ENCODE results near the gene ADNP2.
A peak's percentile ranks its signal among the peaks of the same experiment; 100 is the strongest.

The ADNP2 gene

GRCh38 chr18:80129672-80130367, 20.8 kb downstream of the ADNP2 start:
- H3K27me3 ChIP-seq (ENCODE audit: insufficient read depth, low read length) = no peaks in the 10 kb centered on the region

DNA sequence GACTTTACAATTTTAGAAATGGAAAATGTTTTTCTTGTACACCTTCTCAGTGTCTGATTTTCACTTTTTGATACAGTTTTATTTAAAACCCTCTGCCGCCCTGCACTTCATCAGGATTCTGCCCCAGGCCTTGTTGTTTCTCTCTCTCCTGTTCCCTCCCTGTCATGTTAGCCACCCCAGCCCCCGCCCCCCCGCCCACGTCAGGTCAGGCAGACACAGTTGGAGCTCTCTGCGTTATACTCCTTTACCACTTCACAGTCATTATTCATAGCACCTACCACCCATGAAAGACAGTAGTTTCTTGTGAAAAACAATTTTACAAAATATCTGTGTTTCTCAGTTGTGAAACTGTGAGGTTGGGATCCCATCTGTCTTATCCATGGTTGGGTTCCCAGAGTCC, 21.5 kb downstream of the ADNP2 start:
- H3K4me1 ChIP-seq (ENCODE audit: insufficient read depth, low read length) = peaks cover 11% of the 10 kb centered on the region
- no peak overlapping the region for H3K27ac ChIP-seq (ENCODE audit: low read length)
- 0 out of 2 replicates have a peak overlapping the region, but pooled peaks have one; percentile 35 for H3K9ac ChIP-seq (ENCODE audit: low read depth, low read length)
- no peak overlapping the region for H3K4me3 ChIP-seq (ENCODE audit: low read length)
- peaks cover 60% of the 10 kb centered on the region for H3K36me3 ChIP-seq (ENCODE audit: insufficient read depth, low read depth, low read length)
- H3K27me3 ChIP-seq (ENCODE audit: insufficient read depth, low read length) = no peaks in the 10 kb centered on the region
- no peaks in the 10 kb centered on the region for H3K9me3 ChIP-seq (ENCODE audit: insufficient read depth, low read depth, low read length)

More at GRCh38 chr18:80129672-80130367, 20.8 kb downstream of the ADNP2 start:
- no peak overlapping the region for H3K27ac ChIP-seq (ENCODE audit: low read length)
- peaks cover 11% of the 10 kb centered on the region for H3K4me1 ChIP-seq (ENCODE audit: insufficient read depth, low read length)
- H3K9ac ChIP-seq (ENCODE audit: low read depth, low read length) = 0 out of 2 replicates have a peak overlapping the region, but pooled peaks have one; percentile 35
- H3K4me3 ChIP-seq (ENCODE audit: low read length) = 0 out of 2 replicates have a peak overlapping the region, but pooled peaks have one; percentile 19
- peaks cover 53% of the 10 kb centered on the region for H3K36me3 ChIP-seq (ENCODE audit: insufficient read depth, low read depth, low read length)
- no peaks in the 10 kb centered on the region for H3K9me3 ChIP-seq (ENCODE audit: insufficient read depth, low read depth, low read length)

DNA sequence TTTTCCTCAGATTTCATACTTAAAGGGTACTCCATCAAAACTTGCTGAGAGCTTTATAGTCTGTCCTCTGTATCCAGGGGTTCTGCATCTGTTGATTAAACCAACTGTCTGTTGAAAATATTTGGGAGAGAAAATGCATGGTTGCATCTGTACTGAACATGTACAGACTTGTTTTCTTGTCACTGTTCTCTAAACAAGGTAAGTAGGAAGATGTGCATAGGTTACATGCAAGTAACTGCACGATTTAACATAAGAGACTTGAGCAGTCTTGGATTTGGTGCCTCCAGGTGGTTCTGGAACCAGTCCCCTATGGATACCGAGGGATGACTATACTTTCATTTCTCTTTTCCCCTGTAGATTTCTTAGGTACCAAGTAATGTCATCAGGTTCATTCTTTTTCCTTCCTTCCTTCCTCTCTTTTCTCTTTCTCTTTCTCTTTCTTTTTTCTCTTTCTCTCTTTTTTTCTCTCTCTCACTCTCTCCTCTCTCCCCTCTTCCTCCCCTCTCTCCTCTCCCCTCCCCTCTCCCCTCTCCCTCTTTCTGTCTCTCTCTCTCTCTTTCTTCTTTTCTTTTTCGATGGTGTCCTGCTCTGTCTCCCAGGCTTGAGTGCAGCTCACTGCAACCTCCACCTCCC, 23.2 kb downstream of the ADNP2 start:
- Histone ChIP-seq H3K36me3 (ENCODE audit: insufficient read depth, low read depth, low read length) (peaks cover 67% of the 10 kb centered on the region), H3K4me3 (ENCODE audit: low read length) (no peak overlapping the region), H3K27me3 (ENCODE audit: insufficient read depth, low read length) (no peaks in the 10 kb centered on the region), H3K9ac (ENCODE audit: low read depth, low read length) (no peak overlapping the region), H3K4me1 (ENCODE audit: insufficient read depth, low read length) (peaks cover 11% of the 10 kb centered on the region), H3K27ac (ENCODE audit: low read length) (peak overlapping the region; percentile 26), H3K9me3 (ENCODE audit: insufficient read depth, low read depth, low read length) (no peaks in the 10 kb centered on the region)

- Histone ChIP-seq H3K27me3 (ENCODE audit: insufficient read depth, low read length) (no peaks in the 10 kb centered on the region), H3K4me1 (ENCODE audit: insufficient read depth, low read length) (peaks cover 11% of the 10 kb centered on the region), H3K9ac (ENCODE audit: low read depth, low read length) (no peak overlapping the region), H3K27ac (ENCODE audit: low read length) (no peak overlapping the region), H3K36me3 (ENCODE audit: insufficient read depth, low read depth, low read length) (peaks cover 73% of the 10 kb centered on the region), H3K4me3 (ENCODE audit: low read length) (no peak overlapping the region), H3K9me3 (ENCODE audit: insufficient read depth, low read depth, low read length) (no peaks in the 10 kb centered on the region)
Measured at GRCh38 chr18:80133124-80133523, 24.1 kb downstream of the ADNP2 start.

DNA sequence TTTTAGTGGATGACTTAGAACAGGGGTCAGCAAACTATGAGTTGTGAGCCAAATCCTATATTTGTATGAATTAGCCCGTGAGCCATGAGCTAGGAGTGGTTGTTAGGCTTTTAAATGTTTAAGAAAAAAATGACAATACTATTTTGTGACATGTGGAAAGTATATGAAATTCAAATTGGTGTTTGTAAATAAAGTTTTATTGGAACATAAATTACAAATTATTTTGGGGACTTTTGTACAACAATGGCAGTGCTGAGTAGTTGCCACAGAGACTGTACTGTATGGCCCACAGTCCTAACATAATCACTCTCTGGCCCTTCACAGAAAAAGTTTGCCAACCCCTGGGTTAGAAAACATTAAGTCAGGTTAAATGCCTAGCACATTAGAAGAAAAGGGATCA, 26.1 kb downstream of the ADNP2 start:
- Histone ChIP-seq H3K9ac (ENCODE audit: low read depth, low read length) (no peak overlapping the region), H3K4me3 (ENCODE audit: low read length) (no peak overlapping the region)

DNA sequence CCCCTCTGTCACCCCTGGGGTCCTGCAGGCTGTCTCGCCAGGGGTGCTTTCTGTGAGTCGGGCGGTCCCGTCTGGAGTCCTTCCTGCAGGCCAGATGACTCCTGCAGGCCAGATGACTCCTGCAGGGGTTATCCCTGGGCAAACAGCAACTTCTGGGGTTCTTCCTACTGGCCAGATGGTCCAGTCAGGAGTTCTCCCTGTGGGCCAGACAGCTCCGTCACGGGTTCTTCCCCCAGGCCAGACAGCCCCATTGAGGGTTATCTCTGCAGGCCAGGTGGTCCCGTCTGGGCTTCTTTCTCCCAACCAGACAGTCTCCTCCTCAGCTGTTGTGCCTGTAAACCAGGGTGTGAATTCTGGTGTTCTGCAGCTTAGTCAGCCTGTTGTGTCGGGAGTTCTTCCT, 27.6 kb downstream of the ADNP2 start:
- H3K36me3 ChIP-seq (ENCODE audit: insufficient read depth, low read depth, low read length) = peaks cover 91% of the 10 kb centered on the region

More for the DNA sequence above, 26.1 kb downstream of the ADNP2 start:
- Histone ChIP-seq H3K9me3 (ENCODE audit: insufficient read depth, low read depth, low read length) (no peaks in the 10 kb centered on the region), H3K27me3 (ENCODE audit: insufficient read depth, low read length) (no peaks in the 10 kb centered on the region), H3K4me1 (ENCODE audit: insufficient read depth, low read length) (peaks cover 3% of the 10 kb centered on the region), H3K36me3 (ENCODE audit: insufficient read depth, low read depth, low read length) (peaks cover 90% of the 10 kb centered on the region), H3K27ac (ENCODE audit: low read length) (no peak overlapping the region)

DNA sequence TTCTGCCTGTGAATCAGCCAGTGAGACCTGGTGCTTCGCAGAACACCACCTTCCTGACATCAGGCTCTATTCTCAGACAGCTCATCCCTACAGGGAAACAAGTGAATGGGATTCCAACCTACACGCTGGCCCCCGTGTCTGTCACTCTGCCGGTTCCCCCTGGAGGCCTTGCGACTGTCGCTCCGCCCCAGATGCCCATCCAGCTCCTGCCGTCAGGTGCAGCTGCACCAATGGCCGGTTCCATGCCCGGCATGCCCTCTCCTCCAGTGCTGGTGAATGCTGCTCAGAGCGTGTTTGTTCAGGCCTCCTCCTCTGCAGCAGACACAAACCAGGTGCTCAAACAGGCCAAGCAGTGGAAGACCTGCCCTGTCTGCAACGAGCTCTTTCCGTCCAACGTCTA, 28.1 kb downstream of the ADNP2 start:
- Histone ChIP-seq H3K4me1 (ENCODE audit: insufficient read depth, low read length) (no peaks in the 10 kb centered on the region; the same call in 1 of the 2 replicates), H3K4me3 (ENCODE audit: low read length) (no peak overlapping the region), H3K36me3 (ENCODE audit: insufficient read depth, low read depth, low read length) (peaks cover 86% of the 10 kb centered on the region), H3K27me3 (ENCODE audit: insufficient read depth, low read length) (no peaks in the 10 kb centered on the region), H3K9me3 (ENCODE audit: insufficient read depth, low read depth, low read length) (no peaks in the 10 kb centered on the region), H3K27ac (ENCODE audit: low read length) (no peak overlapping the region), H3K9ac (ENCODE audit: low read depth, low read length) (no peak overlapping the region)

More for the DNA sequence above, 27.6 kb downstream of the ADNP2 start:
- no peak overlapping the region for H3K4me3 ChIP-seq (ENCODE audit: low read length)
- no peaks in the 10 kb centered on the region for H3K9me3 ChIP-seq (ENCODE audit: insufficient read depth, low read depth, low read length)
- H3K27ac ChIP-seq (ENCODE audit: low read length) = no peak overlapping the region
- no peaks in the 10 kb centered on the region for H3K27me3 ChIP-seq (ENCODE audit: insufficient read depth, low read length)
- H3K9ac ChIP-seq (ENCODE audit: low read depth, low read length) = no peak overlapping the region
- H3K4me1 ChIP-seq (ENCODE audit: insufficient read depth, low read length) = no peaks in the 10 kb centered on the region; the same call in 1 of the 2 replicates

GRCh38 chr18:80137976-80138375, 28.9 kb downstream of the ADNP2 start:
- H3K4me1 ChIP-seq (ENCODE audit: insufficient read depth, low read length) = no peaks in the 10 kb centered on the region; the same call in 1 of the 2 replicates
- H3K4me3 ChIP-seq (ENCODE audit: low read length) = no peak overlapping the region
- no peaks in the 10 kb centered on the region for H3K27me3 ChIP-seq (ENCODE audit: insufficient read depth, low read length)
- no peak overlapping the region for H3K9ac ChIP-seq (ENCODE audit: low read depth, low read length)
- no peak overlapping the region for H3K27ac ChIP-seq (ENCODE audit: low read length)
- no peaks in the 10 kb centered on the region for H3K9me3 ChIP-seq (ENCODE audit: insufficient read depth, low read depth, low read length)
- peaks cover 79% of the 10 kb centered on the region for H3K36me3 ChIP-seq (ENCODE audit: insufficient read depth, low read depth, low read length)

GRCh38 chr18:80140455-80140985, 31.5 kb downstream of the ADNP2 start:
- Histone ChIP-seq H3K27me3 (ENCODE audit: insufficient read depth, low read length) (no peaks in the 10 kb centered on the region), H3K4me1 (ENCODE audit: insufficient read depth, low read length) (no peaks in the 10 kb centered on the region; the same call in 1 of the 2 replicates), H3K4me3 (ENCODE audit: low read length) (no peak overlapping the region), H3K27ac (ENCODE audit: low read length) (no peak overlapping the region), H3K36me3 (ENCODE audit: insufficient read depth, low read depth, low read length) (peaks cover 59% of the 10 kb centered on the region), H3K9me3 (ENCODE audit: insufficient read depth, low read depth, low read length) (no peaks in the 10 kb centered on the region), H3K9ac (ENCODE audit: low read depth, low read length) (no peak overlapping the region)

DNA sequence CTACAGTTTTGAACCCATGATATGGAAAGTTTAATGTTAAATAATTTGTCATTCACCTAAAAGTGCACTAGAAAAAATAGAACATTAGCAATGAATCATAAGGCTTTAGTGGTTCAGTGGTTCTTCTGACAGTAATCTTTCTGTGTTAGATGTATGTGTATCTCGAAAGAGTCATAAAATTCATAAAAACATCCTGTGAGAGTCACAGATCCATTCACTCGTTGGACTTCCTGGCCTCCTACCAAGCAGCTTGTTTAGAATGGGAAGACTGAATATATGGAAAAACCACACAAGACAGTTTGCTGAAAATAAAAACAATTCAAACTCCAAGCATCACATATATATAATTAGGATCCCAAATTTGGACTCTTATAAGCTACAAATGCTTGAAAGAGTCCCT, 34.8 kb downstream of the ADNP2 start:
- Histone ChIP-seq H3K27ac (ENCODE audit: low read length) (no peak overlapping the region), H3K9me3 (ENCODE audit: insufficient read depth, low read depth, low read length) (no peaks in the 10 kb centered on the region), H3K9ac (ENCODE audit: low read depth, low read length) (no peak overlapping the region), H3K4me1 (ENCODE audit: insufficient read depth, low read length) (no peaks in the 10 kb centered on the region), H3K36me3 (ENCODE audit: insufficient read depth, low read depth, low read length) (peaks cover 40% of the 10 kb centered on the region), H3K4me3 (ENCODE audit: low read length) (no peak overlapping the region), H3K27me3 (ENCODE audit: insufficient read depth, low read length) (no peaks in the 10 kb centered on the region)

GRCh38 chr18:80145196-80145804, 36.2 kb downstream of the ADNP2 start:
- Histone ChIP-seq H3K4me3 (ENCODE audit: low read length) (no peak overlapping the region), H3K4me1 (ENCODE audit: insufficient read depth, low read length) (no peaks in the 10 kb centered on the region), H3K9ac (ENCODE audit: low read depth, low read length) (no peak overlapping the region), H3K27me3 (ENCODE audit: insufficient read depth, low read length) (no peaks in the 10 kb centered on the region), H3K36me3 (ENCODE audit: insufficient read depth, low read depth, low read length) (peaks cover 40% of the 10 kb centered on the region), H3K27ac (ENCODE audit: low read length) (no peak overlapping the region), H3K9me3 (ENCODE audit: insufficient read depth, low read depth, low read length) (no peaks in the 10 kb centered on the region)

Data from iPS-20b (cell line).